Bronchus fibroblast of lung (primary cell): ENCODE measurements around the gene SCIMP. TPM values are rescaled to one million over a fixed set of nuclear protein-coding genes. Genes with fewer than 3 reads are reported as not detected.

Source experiments
- total RNA-seq: library from RNA; depleted of rRNA; stranded (reverse); fragments of >200 nt; gene quantifications from 2 replicates; pipeline ENCODE4 v1.2.3, GENCODE V29; 2015

The SCIMP gene
- not detected in 2 replicates for total RNA-seq

GRCh38 chr17:5234645-5235576, at the start of gene SCIMP:
SCIMP (minus strand) TSS chr17:5234860; CDS start chr17:5234755, 105 bp downstream.

DNA sequence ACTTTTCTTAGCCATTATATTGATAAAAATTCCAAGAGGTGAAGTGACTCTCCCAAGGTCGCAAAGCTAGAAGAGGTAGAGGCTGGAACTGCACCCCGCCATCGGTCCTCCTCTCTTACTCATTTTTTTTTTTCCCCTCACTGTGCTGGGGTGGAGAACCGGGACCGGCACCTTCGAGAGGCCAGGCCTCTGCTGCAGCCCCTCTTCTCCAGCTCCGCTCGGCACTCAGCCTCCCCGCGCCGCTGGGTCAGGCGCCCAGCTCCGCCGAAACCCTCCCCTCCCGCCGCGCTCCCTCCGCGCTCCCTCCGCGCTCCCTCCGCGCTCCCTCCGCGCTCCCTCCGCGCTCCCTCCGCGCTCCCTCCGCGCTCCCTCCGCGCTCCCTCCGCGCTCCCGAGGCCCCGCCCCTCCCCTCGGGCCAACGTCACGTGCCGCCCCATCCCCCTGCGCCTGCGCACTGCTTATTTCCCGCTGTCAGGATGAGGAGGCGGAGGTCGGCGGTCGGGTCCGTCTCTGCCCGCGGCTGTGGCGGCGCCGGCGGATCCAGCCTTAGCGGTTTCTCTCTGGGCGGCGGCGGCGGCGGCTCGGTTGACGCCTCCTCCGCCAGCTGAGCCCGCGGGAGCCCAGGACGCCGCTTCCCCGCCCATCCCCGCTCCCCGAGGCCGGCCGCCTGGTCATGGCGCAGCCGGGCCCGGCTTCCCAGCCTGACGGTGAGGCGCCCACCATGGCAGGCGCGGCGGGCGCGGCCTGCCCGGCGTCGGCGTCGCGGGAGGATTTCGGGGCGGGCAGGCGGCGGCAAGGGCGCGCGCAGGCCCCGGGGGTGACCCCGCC, 47.4 kb upstream of the SCIMP start, which contains the start of gene RABEP1:
Gene RABEP1 (plus strand): TSS at position 471 of the 828 bp plus-strand sequence. CDS start 203 bp downstream, at position 674.

DNA sequence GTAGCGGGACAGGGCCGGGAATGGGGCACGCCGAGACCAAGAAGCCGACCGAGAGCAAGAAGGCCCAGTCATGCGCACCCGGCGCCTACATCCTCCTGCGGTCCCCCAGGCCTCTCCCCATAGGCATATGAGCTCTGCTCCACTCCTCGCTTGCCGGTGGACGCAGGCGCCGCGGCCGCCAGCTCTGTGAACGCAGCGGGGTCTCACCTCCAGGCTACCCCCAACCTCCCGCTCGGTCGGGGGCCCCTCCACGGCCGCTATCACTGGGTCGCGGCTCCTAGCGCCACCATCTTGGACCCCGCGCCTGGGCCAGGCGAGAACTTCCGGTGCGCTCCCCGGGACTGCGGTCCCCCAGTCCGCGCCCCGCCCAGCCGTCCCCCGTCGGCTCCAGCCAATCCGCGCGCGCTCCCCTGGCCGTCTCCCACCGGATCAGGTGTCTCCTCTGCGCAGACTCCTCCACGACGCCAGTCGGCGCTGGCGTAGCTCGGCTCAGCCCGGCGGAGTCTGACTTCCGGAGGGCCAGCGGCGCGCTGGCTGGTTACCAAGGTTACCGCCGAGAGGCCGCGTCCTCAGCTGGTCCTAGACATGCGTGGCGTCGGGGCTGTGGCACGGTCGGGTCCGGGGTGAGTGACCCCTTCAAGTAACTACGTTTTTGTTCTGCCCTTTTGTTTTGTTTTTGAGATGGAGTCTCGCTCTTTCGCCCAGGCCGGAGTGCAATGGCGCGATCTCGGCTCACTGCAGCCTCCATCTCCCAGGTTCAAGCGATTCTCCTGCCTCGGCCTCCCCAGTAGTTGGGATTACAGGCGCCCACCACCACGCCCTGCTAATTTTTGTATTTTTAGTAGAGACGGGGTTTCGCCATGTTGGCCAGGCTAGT, 42.9 kb downstream of the SCIMP start, which contains the start of gene ZNF594:
Gene ZNF594 (minus strand): TSS at position 328 of the 877 bp plus-strand sequence. CDS start 7,612 bp downstream, outside the sequence.

Other genes with a start within 250 kb of the SCIMP start
- 18.7 and 20.3 TPM in 2 replicates for gene CAMTA2, start 247.2 kb downstream of the SCIMP start, total RNA-seq
- gene INCA1, start 237.3 kb downstream of the SCIMP start, total RNA-seq = 0.17 and 0.74 TPM in 2 replicates
- 39.5 and 44.4 TPM in 2 replicates for gene KIF1C, start 236.9 kb downstream of the SCIMP start, total RNA-seq
- gene SLC52A1, start 199.4 kb downstream of the SCIMP start, total RNA-seq = 0.15 TPM in 1 of 2 replicates, not detected in the other
- 0.67 and 0.89 TPM in 2 replicates for gene ZFP3, start 156.4 kb downstream of the SCIMP start, total RNA-seq
- gene ZNF232, start 123.0 kb downstream of the SCIMP start, total RNA-seq = 10.1 and 11.0 TPM in 2 replicates
- gene USP6, start 118.8 kb downstream of the SCIMP start, total RNA-seq = 0.15 and 0.17 TPM in 2 replicates
- gene ZNF594, start 43.0 kb downstream of the SCIMP start, total RNA-seq = 4.9 and 5.4 TPM in 2 replicates
- gene RABEP1, start 47.4 kb upstream of the SCIMP start, total RNA-seq = 18.0 and 21.5 TPM in 2 replicates
- 110 TPM in 2 replicates for gene NUP88, start 184.8 kb upstream of the SCIMP start, total RNA-seq
- gene RPAIN, start 185.3 kb upstream of the SCIMP start, total RNA-seq = 35.2 and 42.4 TPM in 2 replicates
- gene C1QBP, start 204.3 kb upstream of the SCIMP start, total RNA-seq = 266 and 295 TPM in 2 replicates
- 7.0 and 7.1 TPM in 2 replicates for gene DHX33, start 234.1 kb upstream of the SCIMP start, total RNA-seq